ENCODE data around the gene ZNF182.
"Not testable (repeated sequence)": the region's sequence is repeated elsewhere in the genome, so short reads cannot be mapped to it uniquely, and the experiment has no call there.

GRCh38 chrX:48030641-48031173 is 26.9 kb upstream of the ZNF182 start:
- TF ChIP-seq, protein P1, sequence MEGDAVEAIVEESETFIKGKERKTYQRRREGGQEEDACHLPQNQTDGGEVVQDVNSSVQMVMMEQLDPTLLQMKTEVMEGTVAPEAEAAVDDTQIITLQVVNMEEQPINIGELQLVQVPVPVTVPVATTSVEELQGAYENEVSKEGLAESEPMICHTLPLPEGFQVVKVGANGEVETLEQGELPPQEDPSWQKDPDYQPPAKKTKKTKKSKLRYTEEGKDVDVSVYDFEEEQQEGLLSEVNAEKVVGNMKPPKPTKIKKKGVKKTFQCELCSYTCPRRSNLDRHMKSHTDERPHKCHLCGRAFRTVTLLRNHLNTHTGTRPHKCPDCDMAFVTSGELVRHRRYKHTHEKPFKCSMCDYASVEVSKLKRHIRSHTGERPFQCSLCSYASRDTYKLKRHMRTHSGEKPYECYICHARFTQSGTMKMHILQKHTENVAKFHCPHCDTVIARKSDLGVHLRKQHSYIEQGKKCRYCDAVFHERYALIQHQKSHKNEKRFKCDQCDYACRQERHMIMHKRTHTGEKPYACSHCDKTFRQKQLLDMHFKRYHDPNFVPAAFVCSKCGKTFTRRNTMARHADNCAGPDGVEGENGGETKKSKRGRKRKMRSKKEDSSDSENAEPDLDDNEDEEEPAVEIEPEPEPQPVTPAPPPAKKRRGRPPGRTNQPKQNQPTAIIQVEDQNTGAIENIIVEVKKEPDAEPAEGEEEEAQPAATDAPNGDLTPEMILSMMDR (IDR thresholded peaks at IDR 0.05 in 4 of 5, conservative IDR thresholded peaks at IDR 0.05 in 1 of 5) = not testable (repeated sequence)
- not testable (repeated sequence) for TF ChIP-seq POLR2A (IDR thresholded peaks at IDR 0.05)

Measured in gastrocnemius medialis (tissue), 4 donors.